Nephron (organoid): ENCODE data around the gene NPPB.
A peak's percentile ranks its signal among the peaks of the same experiment; 100 is the strongest.

Experiments used
- H3K27ac Mint-ChIP-seq, 3 experiments: 2 replicates each; pipeline ENCODE4 v1.8.0; 2020; ENCODE audit warnings: mixed read lengths in 3 of 3, mild to moderate bottlenecking in 2 of 3, moderate library complexity in 1 of 3
- H3K27me3 Mint-ChIP-seq: 2 replicates; pipeline ENCODE4 v1.8.0; 2021; ENCODE audit warnings: low read depth, mild to moderate bottlenecking, moderate library complexity, mixed read lengths
- H3K36me3 Mint-ChIP-seq: 2 replicates; pipeline ENCODE4 v1.8.0; 2020; ENCODE audit warnings: low read depth, mixed read lengths
- H3K4me1 Mint-ChIP-seq: 2 replicates; pipeline ENCODE4 v1.8.0; 2020; ENCODE audit warnings: mixed read lengths
- H3K4me3 Mint-ChIP-seq, 3 experiments: 2 replicates each; pipeline ENCODE4 v1.8.0; 2020; ENCODE audit warnings: mild to moderate bottlenecking in 3 of 3, mixed read lengths in 3 of 3, moderate library complexity in 2 of 3
- H3K9me3 Mint-ChIP-seq: 2 replicates; pipeline ENCODE4 v1.8.0; 2020; ENCODE audit warnings: mixed read lengths
- CTCF ChIP-seq, 3 experiments: fragments of 200-600 bp; sonication (generic); IDR thresholded peaks; one replicate each; pipeline ENCODE4 v1.5.0; 2021; ENCODE audit warnings: antibody characterized with exemption in 3 of 3; ENCODE audit not compliant: unreplicated experiment in 3 of 3

NPPB gene

GRCh38 chr1:11868331-11868980, 9.7 kb upstream of the NPPB start:
- Mint-ChIP-seq H3K36me3 (no peaks in the 10 kb centered on the region), H3K9me3 (no peaks in the 10 kb centered on the region), H3K4me1 (peaks cover 4% of the 10 kb centered on the region), H3K4me3 (no peak overlapping the region), H3K27ac (no peak overlapping the region), H3K27me3 (peaks cover 38% of the 10 kb centered on the region)
- no peak for TF ChIP-seq CTCF (IDR thresholded peaks at IDR 0.05; ENCODE audit: unreplicated experiment in 3 of 3)

GRCh38 chr1:11862890-11863289, 4.1 kb upstream of the NPPB start:
- Mint-ChIP-seq H3K4me1 (no peaks in the 10 kb centered on the region), H3K4me3 (no peak overlapping the region), H3K27ac (no peak overlapping the region), H3K9me3 (peaks cover 2% of the 10 kb centered on the region), H3K36me3 (no peaks in the 10 kb centered on the region), H3K27me3 (peaks cover 70% of the 10 kb centered on the region)
- no peak for TF ChIP-seq CTCF (IDR thresholded peaks at IDR 0.05; ENCODE audit: unreplicated experiment in 3 of 3)

GRCh38 chr1:11860587-11860986, 1.8 kb upstream of the NPPB start:
- Mint-ChIP-seq H3K4me1 (no peaks in the 10 kb centered on the region), H3K27ac (no peak overlapping the region), H3K36me3 (no peaks in the 10 kb centered on the region), H3K4me3 (no peak overlapping the region), H3K9me3 (peaks cover 2% of the 10 kb centered on the region), H3K27me3 (peaks cover 80% of the 10 kb centered on the region)
- TF ChIP-seq CTCF (IDR thresholded peaks at IDR 0.05; ENCODE audit: unreplicated experiment in 3 of 3) = no peak

- H3K36me3 Mint-ChIP-seq = no peaks in the 10 kb centered on the region
- TF ChIP-seq CTCF (IDR thresholded peaks at IDR 0.05; ENCODE audit: unreplicated experiment in 3 of 3) = no peak
- H3K4me1 Mint-ChIP-seq = no peaks in the 10 kb centered on the region
- peaks cover 2% of the 10 kb centered on the region for H3K9me3 Mint-ChIP-seq
- no peak overlapping the region for H3K4me3 Mint-ChIP-seq
- H3K27ac Mint-ChIP-seq = no peak overlapping the region
- H3K27me3 Mint-ChIP-seq = peaks cover 75% of the 10 kb centered on the region
Measured at GRCh38 chr1:11860083-11860482, 1.3 kb upstream of the NPPB start.

GRCh38 chr1:11858968-11859871, 475 bp upstream of the NPPB start:
- TF ChIP-seq CTCF (IDR thresholded peaks at IDR 0.05; ENCODE audit: unreplicated experiment in 3 of 3) = peak in 2 of 3 experiments; percentile 42 to 43
- Mint-ChIP-seq H3K9me3 (peaks cover 2% of the 10 kb centered on the region), H3K4me1 (no peaks in the 10 kb centered on the region), H3K27me3 (peaks cover 76% of the 10 kb centered on the region), H3K27ac (no peak overlapping the region), H3K36me3 (no peaks in the 10 kb centered on the region), H3K4me3 (no peak overlapping the region)
